Peyer's patch (tissue), 4 donors: Measurements from ENCODE around the gene CGNL1. TPM values are rescaled to one million over a fixed set of nuclear protein-coding genes. Genes with fewer than 3 reads are reported as not detected.

Experiments
- DNase-seq, 3 donors: peaks; one replicate each; pipeline ENCODE4 v3.0.0-alpha.2; 2017 to 2019
- H3K27ac ChIP-seq, 4 donors: fragments of 200-600 bp; sonication (generic); one replicate each; pipeline ENCODE4 v1.5.1; 2016 to 2019
- H3K27me3 ChIP-seq, 2 donors: fragments of 200-600 bp; sonication (generic); one replicate each; pipeline ENCODE4 v1.5.1; 2019
- H3K36me3 ChIP-seq, 3 donors: fragments of 200-600 bp; sonication (generic); one replicate each; pipeline ENCODE4 v1.5.1; 2016 to 2019
- H3K4me1 ChIP-seq, 4 donors: fragments of 200-600 bp; sonication (generic); one replicate each; pipeline ENCODE4 v1.5.1; 2016 to 2019
- H3K4me3 ChIP-seq, 4 donors: fragments of 200-600 bp; sonication (generic); 1 replicate in 3 of 4; 2 replicates in 1 of 4; pipeline ENCODE4 v1.5.1; 2016 to 2019; ENCODE audit warnings: mild to moderate bottlenecking in 1 of 4
- H3K9me3 ChIP-seq, 4 donors: fragments of 200-600 bp; sonication (generic); one replicate each; pipeline ENCODE4 v1.5.1; 2016 to 2019; ENCODE audit warnings: mild to moderate bottlenecking in 1 of 4
- CTCF ChIP-seq, 6 experiments: fragments of 450-650 bp in 4 of 6; fragments of 200-600 bp in 2 of 6; sonication (generic) in 1 of 6; IDR thresholded peaks; one replicate each; pipeline ENCODE4 v1.5.1; 2017 to 2019; ENCODE audit warnings: antibody characterized with exemption in 6 of 6, mild to moderate bottlenecking in 3 of 6, moderate library complexity in 1 of 6
- POLR2A ChIP-seq, 2 donors: fragments of 450-650 bp; IDR thresholded peaks; one replicate each; pipeline ENCODE4 v1.5.1; 2017; ENCODE audit warnings: antibody characterized with exemption in 2 of 2, mild to moderate bottlenecking in 2 of 2, moderate library complexity in 2 of 2
- total RNA-seq, 4 donors: library from RNA; depleted of rRNA; stranded (reverse); fragments of >200 nt; gene quantifications; one replicate each; pipeline ENCODE4 v1.1.0, GENCODE V29; 2016

CGNL1 gene
- total RNA-seq, 4 donors from 2014 or later: 1.2 to 9.9 (median 2.1) TPM

GRCh38 chr15:57594479-57594878 lies 218.2 kb downstream of the CGNL1 start:
- H3K4me1 ChIP-seq: peaks cover 0 to 53% (median 0%) of the 10 kb centered on the region in 4 donors
- no peaks in the 10 kb centered on the region for H3K9me3 ChIP-seq
- H3K27ac ChIP-seq: peak overlapping the region in 2 of 4 donors; percentile 53 to 75
- TF ChIP-seq POLR2A (IDR thresholded peaks at IDR 0.05) (no peak), CTCF (IDR thresholded peaks at IDR 0.05) (no peak)
- no peak for DNase-seq
- no peak overlapping the region for H3K4me3 ChIP-seq
- no peaks in the 10 kb centered on the region for H3K36me3 ChIP-seq
- H3K27me3 ChIP-seq: no peaks in the 10 kb centered on the region

GRCh38 chr15:57595011-57595866 lies 218.9 kb downstream of the CGNL1 start:
- no peaks in the 10 kb centered on the region for H3K27me3 ChIP-seq
- H3K4me3 ChIP-seq: peak overlapping the region in 1 of 4 donors; percentile 6
- DNase-seq: no peak
- peaks cover 0 to 53% (median 0%) of the 10 kb centered on the region in 4 donors for H3K4me1 ChIP-seq
- TF ChIP-seq POLR2A (IDR thresholded peaks at IDR 0.05) (no peak), CTCF (IDR thresholded peaks at IDR 0.05) (no peak)
- H3K36me3 ChIP-seq: no peaks in the 10 kb centered on the region
- peak overlapping the region in 2 of 4 donors; percentile 53 to 75 for H3K27ac ChIP-seq
- no peaks in the 10 kb centered on the region for H3K9me3 ChIP-seq

GRCh38 chr15:57596301-57596855 lies 220.1 kb downstream of the CGNL1 start:
- Histone ChIP-seq H3K27me3 (no peaks in the 10 kb centered on the region), H3K9me3 (no peaks in the 10 kb centered on the region), H3K36me3 (no peaks in the 10 kb centered on the region), H3K4me1 (peaks cover 0 to 47% (median 0%) of the 10 kb centered on the region in 4 donors), H3K27ac (peak overlapping the region in 1 of 4 donors; percentile 53), H3K4me3 (no peak overlapping the region)
- TF ChIP-seq CTCF (IDR thresholded peaks at IDR 0.05): no peak
- no peak for DNase-seq

GRCh38 chr15:57596978-57597377 lies 220.7 kb downstream of the CGNL1 start:
- Histone ChIP-seq H3K4me1 (peaks cover 0 to 45% (median 0%) of the 10 kb centered on the region in 4 donors), H3K27ac (peak overlapping the region in 2 of 4 donors; percentile 53 to 87), H3K9me3 (no peaks in the 10 kb centered on the region), H3K27me3 (no peaks in the 10 kb centered on the region), H3K4me3 (no peak overlapping the region), H3K36me3 (no peaks in the 10 kb centered on the region)
- TF ChIP-seq CTCF (IDR thresholded peaks at IDR 0.05): no peak
- DNase-seq: no peak

- no peak overlapping the region for H3K4me3 ChIP-seq
These were observed 221.1 kb downstream of the CGNL1 start for GRCh38 chr15:57597431-57597830.

More at GRCh38 chr15:57597431-57597830, 221.1 kb downstream of the CGNL1 start:
- no peaks in the 10 kb centered on the region for H3K27me3 ChIP-seq
- peak overlapping the region in 2 of 4 donors; percentile 53 to 87 for H3K27ac ChIP-seq
- no peaks in the 10 kb centered on the region for H3K36me3 ChIP-seq
- DNase-seq: no peak
- H3K9me3 ChIP-seq: no peaks in the 10 kb centered on the region
- peaks cover 0 to 45% (median 0%) of the 10 kb centered on the region in 4 donors for H3K4me1 ChIP-seq
- TF ChIP-seq CTCF (IDR thresholded peaks at IDR 0.05) (no peak), POLR2A (IDR thresholded peaks at IDR 0.05) (no peak)
